HG03342 (cell line): Measurements from ENCODE around the gene TXN2.
"Not testable (repeated sequence)": the region's sequence is repeated elsewhere in the genome, so short reads cannot be mapped to it uniquely, and the experiment has no call there.

Experiments used
- ATAC-seq: cut with Tn5 transposase; IDR thresholded peaks from one replicate; pipeline ENCODE4 v1.9.1; 2021; ENCODE audit warnings: mild to moderate bottlenecking, moderate library complexity; ENCODE audit not compliant: unreplicated experiment

TXN2 gene

DNA sequence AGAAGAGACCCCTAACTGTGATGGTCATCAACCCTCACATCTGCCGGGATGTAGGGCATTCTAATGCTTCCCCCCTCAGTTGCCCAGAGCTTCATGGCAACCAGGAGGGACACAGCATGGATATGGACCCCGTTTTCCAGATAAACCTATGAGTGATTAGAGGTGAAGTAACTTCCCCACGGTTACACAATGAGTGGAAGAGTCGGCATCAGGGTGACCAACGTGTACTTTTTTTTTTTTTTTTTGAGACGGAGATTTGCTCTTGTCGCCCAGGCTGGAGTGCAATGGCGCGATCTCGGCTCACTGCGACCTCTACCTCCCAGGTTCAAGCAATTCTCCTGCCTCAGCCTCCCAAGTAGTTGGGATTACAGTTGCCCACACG is 25.0 kb downstream of the TXN2 start:
- no peak for ATAC-seq

DNA sequence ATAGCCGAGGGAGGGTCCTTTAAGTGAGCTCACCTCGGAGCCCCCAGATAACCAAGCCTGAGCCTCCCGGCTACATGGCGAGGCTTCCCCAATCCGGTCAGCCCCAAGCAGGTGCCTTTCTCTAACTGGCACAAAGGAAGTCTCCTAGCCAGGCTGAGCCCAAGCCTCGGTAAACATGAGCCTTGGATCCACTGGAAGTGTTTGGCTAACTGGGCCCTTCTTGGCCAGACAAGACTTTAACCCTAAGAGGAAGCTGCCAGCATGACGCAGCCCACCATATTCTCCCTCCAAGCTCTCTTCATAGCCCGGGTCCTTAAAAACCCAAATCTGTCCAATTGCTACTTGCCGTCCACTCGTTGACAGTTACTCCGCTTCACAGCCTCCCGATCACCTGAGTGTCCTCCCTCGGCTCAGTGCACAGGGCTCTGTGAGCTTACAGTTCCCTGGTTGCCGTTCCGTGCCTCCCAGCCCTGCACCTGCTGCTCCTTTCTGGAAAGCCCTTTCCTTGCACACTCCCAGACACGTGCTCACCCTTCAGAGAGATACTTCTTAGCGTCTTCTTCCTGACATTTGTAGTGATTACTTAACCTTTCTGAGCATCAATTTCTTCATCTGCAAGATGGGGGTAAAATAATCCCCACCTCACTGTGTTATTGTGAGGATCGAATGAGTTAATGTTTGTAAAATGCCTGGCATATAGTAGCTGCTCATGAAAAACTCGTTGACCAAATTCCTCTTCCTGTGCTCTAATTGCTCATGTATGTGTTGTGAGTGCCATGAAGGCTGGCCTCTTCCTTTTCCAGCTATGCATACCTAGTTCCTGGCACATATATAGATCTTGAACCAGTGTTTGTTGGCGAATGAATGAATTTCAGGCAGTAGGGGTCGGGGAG is 25.6 kb downstream of the TXN2 start:
- ATAC-seq = no peak

DNA sequence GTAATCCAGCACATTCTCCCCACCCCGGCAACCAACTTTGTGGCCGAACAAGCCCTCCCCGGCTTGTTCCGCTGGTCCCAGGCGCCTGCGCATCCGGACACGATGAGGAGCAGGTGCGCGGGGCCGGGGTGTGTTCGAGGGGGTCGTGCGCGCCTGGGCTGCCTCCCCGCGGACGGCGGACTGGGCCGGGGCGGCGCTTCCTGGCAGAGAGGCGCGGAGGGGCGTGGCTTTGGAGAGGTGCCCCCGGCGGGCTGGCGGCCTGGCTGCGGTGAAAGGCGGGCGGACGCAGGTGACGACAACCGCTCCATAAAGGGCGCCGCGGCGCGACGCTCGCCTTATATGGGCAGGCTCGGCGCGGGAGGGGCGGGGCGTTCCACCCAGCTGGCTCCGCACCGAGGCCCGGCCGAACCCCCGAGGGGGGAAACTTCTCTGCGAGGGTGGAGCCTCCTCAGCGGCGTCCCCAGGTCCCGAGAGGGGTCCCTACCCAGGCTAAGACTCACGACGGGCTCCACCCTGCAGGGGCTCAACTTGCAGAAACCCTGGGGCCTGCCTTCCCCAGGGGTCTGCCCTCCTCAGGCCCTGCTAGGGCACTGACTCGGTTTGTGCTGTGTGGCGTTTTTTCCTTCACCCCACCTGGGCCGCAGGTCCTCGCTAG is 26.4 kb downstream of the TXN2 start:
- peak; percentile 50 for ATAC-seq

DNA sequence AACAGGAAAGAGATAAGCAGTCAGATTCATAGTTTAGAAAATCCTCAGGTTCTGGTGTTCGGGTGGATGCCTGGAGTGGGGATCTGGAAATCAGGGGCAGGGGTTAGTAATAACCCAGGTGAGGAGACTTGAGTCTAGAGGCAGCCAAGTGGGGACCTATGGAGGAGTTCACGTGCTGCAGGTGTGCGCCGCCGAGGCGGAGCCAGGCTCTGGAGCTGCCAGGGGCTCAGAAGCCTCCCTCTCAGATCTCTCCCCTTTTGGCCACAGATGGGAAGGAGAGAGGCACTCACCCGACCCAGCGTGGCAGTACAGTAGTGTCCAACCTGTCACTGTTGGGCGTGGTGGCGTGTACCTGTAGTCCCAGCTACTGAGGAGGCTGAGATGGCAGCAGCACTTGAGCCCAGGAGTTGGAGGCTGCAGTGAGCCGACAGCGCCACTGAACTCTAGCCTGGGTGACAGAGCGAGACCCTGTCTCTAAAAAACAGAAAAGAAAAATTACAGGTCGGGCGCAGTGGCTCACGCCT is 27.5 kb downstream of the TXN2 start:
- ATAC-seq = no peak

GRCh38 chr22:36452978-36453607 is 28.3 kb downstream of the TXN2 start:
- ATAC-seq = not testable (repeated sequence)

DNA sequence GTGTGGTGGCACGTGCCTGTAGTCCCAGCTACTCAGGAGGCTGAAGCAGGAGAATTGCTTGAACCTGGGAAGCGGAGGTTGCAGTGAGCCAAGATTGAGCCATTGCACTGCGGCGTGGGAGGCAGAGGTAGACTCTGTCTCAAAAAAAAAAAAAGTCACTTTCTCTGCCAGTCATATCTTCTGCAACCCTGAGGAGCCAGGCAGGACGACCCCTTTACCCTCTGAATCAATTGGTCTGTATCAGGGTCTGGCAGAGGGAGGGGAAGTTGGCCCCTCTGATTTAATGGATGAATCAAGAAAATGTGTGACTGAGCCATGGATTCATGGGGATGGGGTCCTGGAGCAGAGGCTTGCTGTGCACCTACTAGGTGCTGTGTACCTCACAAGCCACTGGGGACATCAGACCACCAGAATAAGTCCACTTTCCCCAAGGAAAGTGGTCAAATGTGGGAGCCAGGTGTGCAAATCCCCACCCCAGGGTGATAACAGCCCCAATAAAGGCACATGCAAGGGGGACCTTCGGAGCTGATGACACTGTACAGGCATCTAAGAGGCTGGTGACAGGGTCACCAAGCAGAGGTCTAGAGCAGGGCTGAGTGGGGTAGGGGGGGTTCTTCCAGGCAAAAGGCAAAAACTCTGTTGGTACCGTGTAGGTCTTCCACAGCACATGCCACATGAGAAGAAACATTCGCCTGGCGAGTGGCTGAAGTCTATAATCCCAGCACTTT is 29.0 kb downstream of the TXN2 start:
- ATAC-seq = no peak

GRCh38 chr22:36450923-36451322 is 30.5 kb downstream of the TXN2 start:
- not testable (repeated sequence) for ATAC-seq

GRCh38 chr22:36449596-36450175 is 31.8 kb downstream of the TXN2 start:
- no peak for ATAC-seq

DNA sequence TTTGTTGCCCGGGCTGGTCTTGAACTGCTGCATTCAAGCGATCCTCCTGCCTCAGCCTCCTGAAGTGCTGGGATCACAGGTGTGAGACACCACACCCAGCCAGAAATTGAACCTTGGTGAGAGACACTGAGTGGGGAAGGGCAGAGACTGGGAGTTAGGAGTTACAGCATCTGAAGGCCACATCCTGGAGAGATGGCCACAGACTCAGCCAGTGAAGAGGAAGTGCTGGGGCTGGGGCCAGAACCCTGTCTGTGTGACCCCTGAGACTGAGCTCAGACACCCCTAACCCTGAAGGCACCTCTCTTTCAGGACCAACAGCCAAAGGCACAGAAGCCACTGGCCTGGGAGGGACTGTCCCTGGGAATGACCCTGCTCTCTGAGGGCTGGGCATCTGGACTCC is 33.8 kb downstream of the TXN2 start:
- no peak for ATAC-seq

DNA sequence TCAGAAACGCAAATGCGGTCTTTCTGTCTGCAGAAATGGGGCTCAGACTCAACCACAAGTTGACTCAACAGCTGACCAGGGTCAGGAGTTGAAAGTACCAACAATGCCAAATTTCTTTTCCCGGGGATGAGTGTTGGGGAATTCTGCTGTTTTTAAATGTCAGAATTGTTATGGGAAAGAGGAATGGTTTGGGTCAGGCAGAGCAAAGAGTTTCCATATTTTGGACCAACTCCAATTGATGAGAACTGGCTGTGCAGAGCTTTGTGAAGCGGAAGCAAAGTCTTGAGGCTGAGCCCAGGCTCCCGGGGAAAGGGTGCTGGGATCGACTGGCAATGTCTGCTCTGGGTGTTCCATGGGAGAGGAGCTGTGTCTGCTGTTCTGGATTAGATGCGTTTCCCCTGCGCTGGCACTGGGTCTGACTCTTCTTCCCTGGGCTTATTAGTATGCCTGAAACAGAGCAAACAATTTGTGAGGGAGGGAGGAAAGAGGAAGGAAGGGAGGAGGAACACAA is 36.2 kb downstream of the TXN2 start:
- ATAC-seq = no peak

DNA sequence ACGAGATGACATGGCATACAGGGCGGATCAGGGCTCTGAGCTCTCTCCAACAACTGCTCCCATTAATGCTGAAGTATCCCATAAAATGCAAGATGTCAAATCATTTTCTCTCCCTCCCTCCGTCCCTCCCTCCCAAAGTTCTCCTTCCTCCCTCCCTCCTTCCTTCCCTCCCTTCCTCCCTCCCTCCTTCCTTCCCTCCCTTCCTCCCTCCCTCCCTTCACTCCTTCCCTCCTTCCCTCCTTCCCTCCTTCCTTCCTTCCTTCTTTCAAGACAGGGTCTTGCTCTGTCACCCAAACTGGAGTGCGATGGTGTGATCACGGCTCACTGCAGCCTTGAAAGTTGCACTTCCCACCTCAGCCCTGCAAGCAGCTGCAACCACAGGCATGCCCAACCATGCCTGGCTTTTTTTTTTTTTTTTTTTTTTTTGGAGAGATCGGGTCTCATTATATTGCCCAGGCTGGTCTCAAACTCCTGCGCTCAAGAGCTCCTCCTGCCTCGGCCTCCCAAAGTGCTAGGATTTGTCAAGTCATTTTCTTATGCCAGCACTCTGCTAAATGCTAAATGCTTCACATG is 38.2 kb downstream of the TXN2 start:
- ATAC-seq = no peak

GRCh38 chr22:36442506-36443197 is 38.8 kb downstream of the TXN2 start:
- no peak for ATAC-seq

DNA sequence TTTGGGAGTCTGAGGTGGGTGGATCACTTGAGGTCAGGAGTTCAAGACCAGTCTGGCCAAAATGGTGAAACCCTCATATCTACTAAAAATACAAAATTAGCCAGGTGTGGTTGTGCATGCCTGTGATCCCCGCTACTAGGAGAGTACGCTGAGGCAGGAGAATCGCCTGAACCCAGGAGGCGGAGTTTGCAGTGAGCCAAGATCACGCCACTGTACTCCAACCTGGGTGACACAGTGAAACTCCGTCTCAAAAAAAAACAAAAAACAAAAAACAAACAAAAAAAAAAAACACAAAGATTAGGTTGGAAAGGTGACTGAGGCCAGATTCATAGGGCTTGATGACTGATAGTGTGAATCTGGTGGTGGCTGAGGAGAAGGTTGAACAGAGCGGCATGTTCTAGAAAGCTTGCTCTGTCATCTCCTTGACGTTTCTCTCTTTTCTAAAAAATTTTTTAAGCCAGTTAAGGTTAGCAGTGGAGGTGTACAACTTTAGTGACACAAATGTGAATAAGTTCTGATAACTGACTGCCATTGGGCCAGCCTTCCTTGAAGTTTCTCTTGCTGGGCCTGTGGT is 40.9 kb downstream of the TXN2 start:
- no peak for ATAC-seq

- no peak for ATAC-seq
Observed at GRCh38 chr22:36439481-36440271, 41.8 kb downstream of the TXN2 start.

- peak; percentile 63 for ATAC-seq
Observed at GRCh38 chr22:36435516-36436415, 45.7 kb downstream of the TXN2 start.

DNA sequence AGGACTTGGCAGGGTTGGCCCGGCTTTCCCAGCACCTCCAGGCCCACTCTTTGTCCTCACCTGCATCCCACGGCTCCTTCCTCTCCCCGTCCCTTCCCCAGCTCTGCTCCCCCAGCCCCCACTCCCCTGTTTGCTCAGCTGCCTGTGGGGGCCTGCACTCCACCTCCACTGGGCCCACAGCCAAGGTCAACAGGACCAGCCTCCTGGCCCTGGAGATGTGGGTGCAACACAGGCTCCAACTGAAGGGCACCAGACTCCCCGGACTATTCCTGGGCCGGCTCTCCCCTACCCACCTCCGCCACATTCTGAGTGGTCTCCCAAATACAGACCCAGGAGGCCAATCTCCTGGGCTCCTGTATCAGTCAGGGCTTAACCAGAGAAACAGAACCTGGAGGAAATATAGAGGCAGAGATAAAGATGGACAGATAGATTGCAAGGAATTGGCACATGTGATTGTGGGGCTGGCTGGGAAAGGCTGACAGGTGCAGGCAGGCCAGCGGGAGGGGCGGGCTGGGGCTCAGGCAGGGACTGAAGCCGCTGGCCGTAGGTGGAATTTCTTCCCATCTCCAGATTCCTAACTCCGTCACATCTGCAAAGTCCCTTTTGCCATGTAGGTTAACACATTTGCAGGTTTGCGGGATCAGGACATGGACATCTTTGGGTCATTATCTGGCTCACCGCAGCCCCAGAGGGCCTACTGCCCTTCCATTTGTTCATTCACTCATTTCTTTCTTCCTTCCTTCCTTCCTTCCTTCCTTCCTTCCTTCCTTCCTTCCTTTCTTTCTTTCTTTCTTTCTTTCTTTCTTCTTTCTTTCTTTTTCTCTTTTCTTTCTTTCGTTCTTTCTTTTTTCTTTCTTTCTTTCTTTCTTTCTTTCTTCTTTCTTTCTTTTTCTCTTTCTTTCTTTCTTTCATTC is 47.9 kb downstream of the TXN2 start:
- no peak for ATAC-seq
